Dermis blood vessel endothelial cell (primary cell): ENCODE measurements around the gene CDKN1C. TPM values are rescaled to one million over a fixed set of nuclear protein-coding genes. Genes with fewer than 3 reads are reported as not detected.
A peak's percentile ranks its signal among the peaks of the same experiment; 100 is the strongest.

Experiments
- DNase-seq: peaks from one replicate; pipeline ENCODE4 v3.0.0; 2010
- total RNA-seq: library from RNA; depleted of rRNA; stranded (reverse); fragments of >200 nt; gene quantifications from 2 replicates; pipeline ENCODE4 v1.2.3, GENCODE V29; 2014

Gene CDKN1C
- total RNA-seq, 1 donor from 2014 or later: 53.8 TPM

DNA sequence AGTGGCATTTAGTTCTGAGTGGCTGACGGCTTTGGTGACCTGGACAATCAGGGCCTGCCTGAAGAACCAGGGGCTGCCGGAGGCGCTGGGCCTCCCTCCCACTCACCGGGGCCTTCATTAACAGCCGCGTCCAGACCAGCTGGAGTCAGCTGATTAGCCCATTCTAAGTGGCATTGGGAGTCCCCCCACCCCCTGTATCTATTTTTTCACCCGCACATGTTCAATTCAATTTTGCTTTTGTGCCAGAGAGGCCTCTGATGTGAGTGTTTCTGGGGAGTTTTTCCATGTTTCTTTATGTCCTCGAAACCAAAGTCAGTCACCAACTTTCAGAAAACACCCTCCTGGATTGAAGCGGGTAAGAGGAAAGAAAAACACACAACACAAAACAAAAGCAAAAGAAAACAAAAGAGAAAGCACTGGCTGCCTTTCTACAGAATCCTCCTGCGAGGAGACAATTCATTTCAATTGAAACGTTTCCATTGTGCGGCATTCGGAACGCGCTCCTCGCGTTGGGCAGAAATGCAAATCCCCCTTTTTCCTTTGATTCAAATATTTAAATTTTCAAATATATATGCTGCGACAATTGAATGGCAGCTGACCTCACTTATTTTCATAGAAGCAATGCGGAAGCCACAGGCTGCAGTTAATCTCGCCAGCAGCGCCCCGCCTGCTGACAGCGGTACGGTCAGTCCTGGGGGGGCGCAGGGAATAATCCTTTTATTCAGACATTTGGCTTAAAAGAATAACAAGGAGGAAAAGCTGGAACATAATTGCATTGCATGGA lies 17.7 kb downstream of the CDKN1C start:
- DNase-seq: peak; percentile 27

DNA sequence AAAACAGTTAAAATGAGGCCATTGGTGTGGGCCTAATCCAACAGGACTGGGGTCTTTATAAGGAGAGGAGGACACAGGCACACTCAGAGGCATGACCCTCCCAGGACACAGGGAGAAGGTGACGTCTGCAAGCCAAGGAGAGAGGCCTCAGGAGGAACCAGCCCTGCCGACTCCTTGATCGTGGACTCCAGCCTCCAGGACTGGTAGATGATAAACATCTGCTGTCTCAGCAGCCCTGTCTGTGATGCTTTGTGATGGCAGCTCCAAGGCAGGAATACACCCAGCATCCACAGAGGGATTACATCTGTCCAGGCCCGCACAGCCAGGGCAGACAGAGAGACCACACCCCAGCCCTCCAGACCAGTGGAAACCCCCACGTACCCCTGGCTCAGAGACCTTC lies 18.4 kb downstream of the CDKN1C start:
- DNase-seq: no peak

DNA sequence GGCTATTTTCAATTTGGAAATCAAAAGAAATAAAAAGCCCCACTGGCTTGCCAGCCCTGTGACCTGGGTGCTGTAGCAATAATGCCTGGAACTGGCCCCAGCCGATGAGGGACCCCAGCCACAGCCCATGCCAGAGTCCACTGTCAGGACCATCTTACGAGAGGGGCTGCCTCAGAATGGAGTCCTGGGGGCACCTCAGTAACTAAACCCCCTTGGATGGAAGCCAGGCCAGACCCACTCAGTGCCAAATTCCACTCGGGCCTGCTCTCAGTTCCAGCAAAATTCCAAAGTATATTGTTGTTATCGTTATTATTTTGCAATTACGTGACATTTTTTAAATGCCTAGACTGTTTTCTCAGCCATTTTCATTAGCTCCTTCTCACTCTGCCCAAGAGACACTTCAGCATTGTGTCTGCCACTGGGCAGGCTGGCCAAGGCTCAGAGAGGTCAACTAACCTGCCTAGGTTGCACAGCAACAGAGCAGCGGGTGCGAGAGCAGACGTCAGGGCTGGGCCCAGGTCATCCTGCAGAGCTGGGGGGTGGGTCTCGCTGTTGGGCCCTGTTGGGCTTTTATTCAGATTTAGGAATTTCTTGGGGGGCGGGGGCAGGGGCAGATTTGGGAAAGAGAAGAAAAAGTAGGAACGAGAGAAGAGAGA lies 19.5 kb downstream of the CDKN1C start:
- no peak for DNase-seq

DNA sequence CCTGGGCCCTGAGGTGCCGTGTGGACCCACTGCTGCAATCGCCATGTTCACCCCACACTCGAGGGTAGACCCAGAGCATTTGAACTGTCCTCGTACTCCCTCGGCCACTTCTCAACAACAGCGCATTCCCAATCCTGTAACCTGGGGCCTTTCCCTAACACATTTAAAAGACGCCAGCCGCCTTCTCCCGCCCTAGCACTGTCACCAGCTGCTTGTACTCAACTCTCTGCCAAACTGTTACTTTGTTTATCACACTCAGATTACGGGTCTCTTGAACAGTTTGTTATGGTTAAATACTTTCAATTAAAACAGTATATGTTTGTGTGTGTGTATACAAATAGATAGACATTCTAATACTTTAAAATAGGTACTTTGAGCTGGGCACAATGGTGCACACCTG lies 20.7 kb downstream of the CDKN1C start:
- no peak for DNase-seq

DNA sequence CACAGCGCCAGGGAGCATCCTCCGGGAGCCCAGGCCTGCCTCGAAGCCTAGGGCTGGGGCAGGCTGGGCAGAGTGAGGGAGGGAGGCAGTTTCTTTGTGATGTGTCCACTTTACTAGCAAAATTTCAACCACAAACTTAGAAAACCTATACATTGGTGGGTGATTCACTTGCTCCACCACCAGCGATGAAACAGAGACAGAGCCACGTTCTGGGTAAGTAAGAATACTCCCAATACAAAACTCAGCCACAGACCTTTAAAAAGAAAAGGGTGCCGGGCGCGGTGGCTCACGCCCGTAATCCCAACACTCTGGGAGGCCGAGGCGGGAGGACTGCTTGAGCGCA lies 22.3 kb downstream of the CDKN1C start:
- no peak for DNase-seq

DNA sequence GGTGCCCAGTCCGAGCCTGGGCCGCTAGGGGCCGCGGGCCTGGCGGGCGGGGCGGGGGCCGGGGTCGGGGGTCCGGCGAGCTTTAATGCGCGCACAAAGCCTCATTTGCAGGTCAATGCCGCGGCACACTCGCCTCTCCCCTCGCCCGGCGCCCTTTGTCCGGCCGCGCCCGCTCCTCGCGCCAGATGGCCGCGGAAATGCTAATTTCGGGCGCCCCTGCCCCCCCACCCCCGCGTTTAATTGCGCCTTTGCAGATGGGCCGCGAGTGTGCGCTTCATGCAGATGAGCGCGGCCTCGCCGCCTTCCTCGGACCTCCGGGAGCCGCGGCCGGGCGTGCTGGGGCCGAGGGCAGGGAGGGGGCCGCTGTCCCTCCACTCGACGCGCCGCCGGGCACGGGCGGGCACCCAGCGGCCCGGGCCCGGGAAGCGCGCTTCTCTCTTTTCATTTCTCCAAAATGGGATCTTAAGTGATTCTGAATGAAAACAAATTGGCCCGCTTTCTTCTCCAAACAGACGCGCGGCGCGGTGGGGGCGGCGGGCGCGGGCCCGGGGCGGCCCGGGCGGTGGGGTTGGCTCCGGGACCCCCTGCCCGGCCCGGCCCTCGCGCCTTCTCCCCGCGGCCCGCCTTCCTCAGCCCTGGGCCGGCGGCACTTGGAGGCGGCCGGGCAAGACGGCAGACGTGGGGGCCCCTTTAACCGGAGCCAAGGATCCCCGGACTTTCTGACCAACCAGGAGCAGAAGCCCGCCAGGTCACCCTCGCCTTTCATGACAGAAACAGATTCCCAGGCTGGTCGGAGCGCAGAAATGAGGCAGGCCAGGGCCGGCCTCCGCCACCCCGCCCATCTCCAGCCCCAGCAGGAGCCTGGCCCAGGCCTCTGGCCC lies 22.9 kb downstream of the CDKN1C start:
- no peak for DNase-seq

DNA sequence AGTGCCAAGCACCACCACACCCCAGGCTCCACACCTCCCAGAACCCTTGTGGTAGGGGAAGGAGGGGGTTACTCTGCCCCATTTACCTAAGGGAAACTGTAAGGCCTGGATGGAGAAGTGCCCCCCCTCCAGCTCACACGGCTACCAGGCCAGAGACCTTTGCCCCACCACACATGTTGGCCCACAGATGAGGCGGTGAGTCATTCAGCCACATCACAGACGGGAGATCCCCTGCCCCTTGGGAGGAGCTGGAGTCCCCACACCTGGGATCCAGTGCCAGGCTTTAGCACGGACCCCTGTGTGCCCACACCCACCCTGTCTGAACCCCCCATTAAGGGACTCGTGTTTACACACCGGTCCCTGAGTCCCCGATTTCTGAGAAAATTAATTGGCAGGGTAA lies 24.9 kb downstream of the CDKN1C start:
- DNase-seq: no peak

DNA sequence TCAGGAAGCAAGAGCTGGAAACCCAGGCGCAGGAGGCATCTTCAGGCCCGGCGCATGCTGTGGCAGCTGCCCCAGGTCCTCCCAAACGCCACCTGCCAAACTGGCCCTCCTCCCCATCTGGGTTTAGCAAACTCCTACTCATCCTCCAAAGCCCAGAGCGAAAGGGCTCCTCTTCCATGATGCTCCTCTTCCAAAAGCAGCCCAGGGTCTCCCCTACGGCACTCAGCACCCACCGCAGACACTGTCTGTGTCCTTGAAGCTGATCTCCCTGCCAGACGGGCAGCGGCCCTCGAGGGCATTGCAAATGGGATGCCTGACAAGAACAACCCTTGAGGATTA lies 25.9 kb downstream of the CDKN1C start:
- no peak for DNase-seq

DNA sequence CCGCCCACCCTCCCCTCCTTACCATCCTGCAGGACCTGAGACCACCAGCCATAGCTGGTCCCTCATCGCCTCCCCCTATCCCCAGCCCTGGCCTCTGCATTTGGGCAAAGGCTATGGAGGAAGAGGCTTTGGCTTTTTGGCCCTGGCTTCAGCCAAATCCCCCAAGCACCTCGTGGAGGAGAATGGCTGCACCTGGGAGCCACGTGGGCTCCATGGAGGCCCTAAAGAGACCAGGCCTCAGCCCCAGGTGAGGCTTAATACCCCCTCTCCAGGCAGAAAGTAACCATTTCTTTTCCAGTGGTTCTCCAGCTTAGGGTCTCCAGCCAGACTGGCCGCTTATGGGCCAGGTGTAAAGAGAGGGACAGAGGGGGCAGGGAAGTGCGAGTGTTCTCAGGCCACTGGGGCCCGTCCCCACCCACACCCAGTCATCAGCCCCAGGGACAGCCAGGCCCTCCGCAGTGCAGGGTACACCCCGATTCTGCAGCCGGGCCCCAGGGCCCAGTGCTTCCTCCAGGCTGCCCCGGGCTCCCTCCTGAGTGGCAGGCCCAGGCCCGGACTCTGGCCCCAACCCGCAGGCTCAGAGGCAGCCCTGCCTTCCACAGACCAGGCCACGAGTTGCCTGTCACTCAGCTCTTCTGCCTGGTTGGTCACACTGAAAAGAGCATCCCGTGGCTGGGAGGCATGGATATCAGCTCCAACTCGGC lies 26.4 kb downstream of the CDKN1C start:
- DNase-seq: no peak

DNA sequence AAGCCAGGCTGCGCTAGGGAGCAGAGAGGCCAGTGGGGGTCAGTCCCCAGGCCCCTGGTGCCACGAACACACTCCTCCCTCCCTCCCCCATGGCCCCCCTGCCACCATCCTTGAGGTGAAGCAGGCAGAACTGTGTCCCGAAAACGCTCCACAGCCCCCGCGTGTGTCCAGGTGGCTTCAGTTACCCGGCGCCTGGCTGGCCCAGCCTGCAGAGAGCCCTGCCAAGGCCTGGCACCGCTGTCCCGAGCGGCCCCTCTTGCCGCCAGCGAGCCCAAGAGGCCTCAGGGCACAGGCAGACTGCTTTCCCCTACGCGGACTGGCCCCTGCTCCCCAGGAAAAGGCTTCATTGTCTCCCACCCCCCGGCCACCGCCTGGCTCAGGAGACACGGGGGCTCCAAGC lies 27.7 kb downstream of the CDKN1C start:
- no peak for DNase-seq

DNA sequence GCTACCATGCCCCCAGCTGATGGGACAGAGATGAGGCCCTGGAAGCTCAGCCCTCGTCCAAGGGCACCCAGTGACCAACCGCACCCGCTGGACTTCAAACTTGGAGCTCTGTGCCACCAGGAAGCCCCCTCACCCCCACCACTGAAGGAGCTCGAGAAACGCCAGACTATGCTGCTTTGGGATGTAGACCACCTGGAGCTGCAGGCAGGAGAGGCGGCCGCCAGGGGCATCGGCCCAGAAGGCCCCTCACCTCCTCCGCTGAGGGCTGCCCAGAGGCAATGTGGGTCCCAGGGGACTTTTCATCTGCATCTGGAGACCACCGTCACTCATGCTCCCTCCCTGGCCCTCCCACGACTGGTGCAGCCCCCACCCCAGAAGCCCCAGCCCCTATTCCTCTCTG lies 28.3 kb downstream of the CDKN1C start:
- DNase-seq: no peak

DNA sequence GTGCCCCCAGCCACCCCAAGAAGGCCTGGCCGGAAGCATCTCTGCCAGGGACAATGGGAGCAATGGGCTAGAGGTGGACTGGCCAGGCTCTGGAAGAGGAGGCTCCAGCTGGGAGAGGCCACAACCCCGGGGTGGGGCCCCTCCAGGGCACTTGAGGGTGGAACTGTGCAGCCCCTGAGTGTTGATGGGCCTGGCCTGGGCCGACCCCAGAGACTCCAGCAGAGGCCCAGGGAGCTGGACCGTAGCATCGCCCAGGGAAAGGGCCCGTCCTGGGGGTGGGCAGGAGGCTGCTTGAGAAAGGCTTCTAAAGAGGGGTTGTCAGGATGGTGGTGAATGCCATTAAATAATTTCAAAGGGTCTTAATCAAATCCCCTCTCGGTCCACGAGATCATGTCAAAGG lies 30.4 kb downstream of the CDKN1C start:
- no peak for DNase-seq

DNA sequence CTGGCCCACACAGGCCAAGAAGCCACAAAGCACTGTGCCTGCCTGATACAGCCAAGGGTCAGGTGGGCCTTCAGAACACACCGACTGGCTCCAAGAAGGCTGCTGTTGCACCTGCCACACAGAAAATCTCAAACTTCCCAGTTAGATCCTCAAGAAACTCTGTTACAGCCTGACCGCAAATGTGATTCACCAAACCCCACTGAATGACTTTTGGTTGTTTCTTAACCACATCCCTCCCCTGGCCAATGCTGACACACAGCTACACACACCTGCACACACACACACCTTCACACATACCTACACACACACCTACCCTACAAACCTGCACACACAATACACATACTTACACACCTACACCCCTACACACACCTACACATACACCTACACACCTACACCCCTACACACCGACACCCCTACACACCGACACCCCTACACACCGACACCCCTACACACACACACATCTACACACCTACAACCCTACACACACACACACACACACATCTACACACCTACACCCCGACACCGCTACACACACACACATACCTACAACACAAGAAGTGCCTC lies 31.5 kb downstream of the CDKN1C start:
- DNase-seq: no peak

DNA sequence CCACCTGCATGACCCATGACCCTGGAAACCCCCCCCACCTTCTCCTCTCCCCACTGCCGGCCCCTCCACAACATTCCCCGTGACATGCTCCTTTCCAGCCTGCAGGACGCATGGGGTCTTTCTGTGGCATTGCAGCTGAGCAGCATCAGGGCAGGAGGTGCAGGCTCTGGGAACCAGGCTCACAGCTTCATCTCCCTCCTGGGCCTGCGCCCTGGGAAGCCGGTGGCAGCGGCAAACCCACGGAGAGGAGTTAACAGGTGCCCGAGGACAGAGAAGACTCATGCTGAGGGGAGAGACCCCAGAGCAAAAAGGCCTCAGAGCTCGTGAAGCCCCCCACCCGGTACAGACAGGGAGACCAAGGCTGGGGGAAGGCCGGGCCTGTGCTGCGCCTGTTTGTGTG lies 32.2 kb downstream of the CDKN1C start:
- no peak for DNase-seq

DNA sequence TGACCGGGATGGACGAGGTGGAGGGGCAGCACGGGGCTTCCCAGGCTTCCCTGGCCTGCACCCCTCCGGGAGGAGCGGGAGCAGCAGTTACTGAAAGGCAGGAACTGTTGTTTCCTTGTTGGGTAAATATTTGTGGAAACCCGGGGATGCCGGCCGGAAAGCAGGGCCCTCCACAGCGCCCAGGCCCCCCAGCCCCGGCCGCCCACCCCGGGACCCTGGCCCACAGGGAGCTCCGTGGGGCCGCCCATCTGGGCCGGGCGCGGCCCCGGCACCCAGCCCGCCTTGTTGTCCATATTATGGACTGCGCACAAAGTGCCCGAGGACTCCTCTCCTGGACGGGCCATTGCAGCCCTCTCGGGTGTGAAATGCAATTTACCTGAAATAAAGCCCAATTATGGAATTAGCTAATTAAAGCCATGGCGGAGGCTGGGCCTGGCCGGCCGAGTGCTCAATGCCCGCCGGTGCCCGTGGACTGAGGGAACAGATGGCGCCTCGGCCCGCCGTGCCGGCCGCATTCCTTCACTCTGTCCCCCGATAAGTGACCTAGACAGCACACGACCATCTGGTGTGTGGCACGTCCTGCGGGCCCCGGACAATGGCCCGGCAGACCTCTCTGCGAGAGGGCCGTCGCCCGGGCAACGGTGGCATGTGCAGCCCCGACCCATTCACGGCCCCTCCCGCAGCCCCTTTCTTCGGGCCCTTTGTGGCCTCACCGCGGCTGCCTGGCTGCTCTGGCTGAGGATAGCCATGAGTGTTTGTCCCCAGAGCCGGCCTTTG lies 35.4 kb downstream of the CDKN1C start:
- no peak for DNase-seq

DNA sequence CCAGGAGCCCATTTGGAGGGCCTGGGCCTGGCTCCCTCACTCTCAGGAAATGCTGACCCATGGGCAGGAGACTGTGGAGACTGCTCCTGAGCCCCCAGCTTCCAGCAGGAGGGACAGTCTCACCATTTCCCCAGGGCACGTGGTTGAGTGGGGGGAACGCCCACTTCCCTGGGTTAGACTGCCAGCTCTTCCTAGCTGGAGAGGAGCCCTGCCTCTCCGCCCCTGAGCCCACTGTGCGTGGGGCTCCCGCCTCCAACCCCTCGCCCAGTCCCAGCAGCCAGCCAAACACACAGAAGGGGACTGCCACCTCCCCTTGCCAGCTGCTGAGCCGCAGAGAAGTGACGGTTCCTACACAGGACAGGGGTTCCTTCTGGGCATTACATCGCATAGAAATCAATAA lies 37.1 kb downstream of the CDKN1C start:
- no peak for DNase-seq

DNA sequence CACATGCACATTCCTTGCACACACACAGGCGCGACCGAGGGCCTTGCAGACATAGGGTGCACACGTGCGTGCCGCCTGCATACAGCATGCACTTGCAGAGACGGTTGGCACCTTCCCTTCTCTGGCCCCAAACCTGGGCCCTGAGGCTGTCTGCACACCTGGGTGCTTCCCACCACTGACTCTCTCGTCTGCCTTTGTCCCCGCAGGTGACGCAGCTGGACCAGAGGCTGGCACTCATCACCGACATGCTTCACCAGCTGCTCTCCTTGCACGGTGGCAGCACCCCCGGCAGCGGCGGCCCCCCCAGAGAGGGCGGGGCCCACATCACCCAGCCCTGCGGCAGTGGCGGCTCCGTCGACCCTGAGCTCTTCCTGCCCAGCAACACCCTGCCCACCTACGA lies 38.0 kb downstream of the CDKN1C start:
- DNase-seq: no peak

DNA sequence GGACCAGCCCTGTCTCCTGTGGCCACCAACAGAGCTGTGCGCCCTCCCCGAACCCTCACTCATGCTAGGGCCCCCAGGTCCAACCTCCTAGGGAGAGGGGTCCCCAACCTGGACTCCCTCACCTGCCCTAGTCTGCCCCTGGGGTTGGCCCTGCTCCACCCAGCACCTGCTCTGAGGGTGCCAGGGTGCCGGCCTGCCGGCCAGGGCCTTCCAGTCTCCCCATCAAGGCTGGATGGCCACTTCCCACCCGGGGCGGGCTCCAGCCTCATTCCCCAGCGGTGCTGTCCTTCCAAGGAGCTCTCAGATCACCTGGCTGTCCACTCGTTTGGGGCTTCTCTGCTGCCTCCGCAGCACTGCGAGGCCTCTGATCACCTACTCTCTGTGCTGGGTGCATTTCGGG lies 39.1 kb downstream of the CDKN1C start:
- DNase-seq: no peak

DNA sequence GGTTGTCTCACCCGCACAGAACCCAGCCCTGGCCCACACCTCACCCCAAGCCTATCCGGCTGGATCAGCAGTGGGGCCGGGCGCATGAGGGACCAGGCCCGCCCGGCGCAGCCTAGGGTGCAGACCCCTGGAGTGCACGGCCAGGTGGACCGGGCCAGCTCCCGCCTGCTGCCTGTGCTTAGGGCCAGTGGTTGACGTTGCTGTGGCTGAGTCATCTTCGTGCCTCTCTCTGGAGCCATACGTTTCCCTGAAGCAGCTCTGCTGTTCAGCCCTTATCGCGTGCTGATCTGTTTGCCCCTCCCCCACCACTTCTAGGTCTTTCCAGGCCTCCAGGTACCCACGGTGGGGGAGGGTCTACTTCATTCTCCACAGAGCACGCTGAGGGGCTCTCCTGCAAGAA lies 39.5 kb downstream of the CDKN1C start:
- DNase-seq: no peak

DNA sequence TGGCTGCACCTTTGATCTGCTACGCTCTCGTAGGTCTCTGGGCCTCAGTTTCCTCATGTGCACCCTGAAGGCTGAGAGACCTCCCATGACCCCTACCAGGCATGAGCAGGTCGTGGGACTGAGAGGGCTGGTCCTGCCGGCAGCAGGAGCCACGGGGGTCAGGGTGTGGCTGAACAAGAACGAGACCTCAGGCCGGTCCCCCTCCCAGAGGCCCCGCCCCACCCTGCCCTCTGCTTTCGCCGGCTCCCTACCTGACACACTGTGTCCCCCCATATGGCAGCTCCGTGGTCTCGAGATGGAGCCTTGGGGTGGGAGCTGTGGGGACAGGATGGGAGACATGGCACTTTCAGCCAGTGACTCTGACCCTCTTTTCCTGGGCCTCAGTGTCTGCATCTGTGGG lies 40.6 kb downstream of the CDKN1C start:
- no peak for DNase-seq

DNA sequence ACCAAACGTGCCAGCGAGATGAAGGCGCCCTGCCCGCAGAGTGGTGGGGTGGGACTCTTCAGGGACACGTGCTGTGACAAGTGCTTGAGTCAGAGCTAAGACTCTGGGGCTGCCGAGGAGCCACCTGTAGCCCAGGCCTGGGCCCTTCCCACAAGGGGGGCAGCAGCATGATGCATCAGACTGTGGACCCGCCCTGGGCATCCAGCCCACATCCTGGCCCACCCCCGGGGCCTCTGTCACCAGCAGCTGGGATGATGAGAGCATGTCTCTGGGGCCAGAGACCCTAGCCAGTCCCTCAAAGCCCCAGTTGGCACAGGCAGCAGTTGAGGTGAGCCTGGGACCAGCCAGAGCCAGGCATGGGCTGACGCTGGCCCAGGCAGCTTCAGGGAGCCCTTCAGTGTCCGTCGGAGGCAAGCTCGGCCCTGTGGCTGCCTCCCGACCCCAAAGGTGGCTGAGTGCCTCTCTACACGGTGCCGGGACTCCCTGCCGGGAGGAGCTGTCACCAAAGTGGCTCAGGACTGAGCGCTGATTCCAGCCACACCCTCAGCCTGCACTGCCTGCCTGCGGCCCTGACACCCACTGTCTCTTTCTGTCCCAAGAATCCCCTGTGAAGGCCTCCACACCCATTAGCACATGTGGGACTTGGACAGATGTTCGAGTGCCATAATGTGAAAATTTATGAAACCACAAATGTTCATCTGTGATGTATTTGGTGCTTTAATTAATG lies 41.3 kb downstream of the CDKN1C start:
- DNase-seq: no peak
